LNCaP clone FGC (cell line): ENCODE data around the gene RHOB.

Experiments
- DNase-seq: peaks from one replicate; pipeline ENCODE4 v3.0.0-alpha.2; 2011; ENCODE audit warnings: low read depth
- H3K4me3 ChIP-seq: 2 replicates; pipeline ENCODE4 v1.5.1; 2011; ENCODE audit warnings: mild to moderate bottlenecking, low read depth, low read length, control low read depth
- CTCF ChIP-seq: IDR thresholded peaks from 2 replicates; pipeline ENCODE4 v1.5.1; 2012; ENCODE audit warnings: mild to moderate bottlenecking; ENCODE audit not compliant: control insufficient read depth, insufficient read depth; ENCODE audit errors: extremely low read depth

RHOB gene

DNA sequence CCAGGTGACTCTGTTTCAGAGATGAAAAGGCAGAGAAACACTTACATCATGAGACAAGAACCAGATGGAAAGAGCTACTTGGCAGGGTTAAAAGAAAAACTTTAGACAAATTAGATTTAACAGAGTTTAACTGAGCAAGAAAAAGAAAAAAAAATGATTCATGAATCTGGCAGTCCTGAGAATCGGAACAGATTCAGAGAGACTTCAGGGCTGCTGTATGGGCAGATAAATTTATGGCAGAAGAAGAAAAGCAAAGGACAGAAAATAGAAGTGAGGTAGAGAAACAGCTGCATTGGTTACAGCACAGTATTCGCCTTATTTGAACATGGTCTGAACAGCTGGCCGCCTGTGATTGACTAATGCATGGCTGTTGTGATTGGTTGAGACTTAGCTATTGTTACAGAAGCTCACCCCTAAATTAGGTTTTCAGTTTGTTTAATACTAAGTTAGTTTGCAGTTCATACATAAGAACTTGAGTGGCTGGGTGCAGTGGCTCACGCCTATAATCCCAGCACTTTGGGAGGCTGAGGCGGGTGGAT, 43.0 kb upstream of the RHOB start:
- H3K4me3 ChIP-seq = no peak overlapping the region
- TF ChIP-seq CTCF = no peak
- no peak for DNase-seq

DNA sequence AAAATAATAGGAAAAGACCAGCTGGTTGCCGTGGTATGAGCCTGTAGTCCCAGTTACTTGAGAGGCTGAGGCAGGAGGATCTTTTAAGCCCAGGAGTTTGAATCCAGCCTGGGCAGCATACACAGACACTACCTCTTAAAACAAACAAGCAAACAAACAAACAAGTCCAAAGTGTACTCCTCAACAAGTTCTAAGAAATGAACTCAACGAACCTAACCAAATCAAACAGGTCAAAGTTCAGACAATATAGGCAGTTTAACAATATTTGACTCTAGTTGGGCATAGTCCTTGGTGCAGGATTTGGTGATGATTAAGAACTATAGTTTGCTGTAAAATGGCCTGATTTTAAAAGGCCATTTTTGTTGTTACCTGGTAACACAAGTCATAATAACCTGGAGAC, 41.9 kb upstream of the RHOB start:
- no peak for DNase-seq
- no peak for TF ChIP-seq CTCF

DNA sequence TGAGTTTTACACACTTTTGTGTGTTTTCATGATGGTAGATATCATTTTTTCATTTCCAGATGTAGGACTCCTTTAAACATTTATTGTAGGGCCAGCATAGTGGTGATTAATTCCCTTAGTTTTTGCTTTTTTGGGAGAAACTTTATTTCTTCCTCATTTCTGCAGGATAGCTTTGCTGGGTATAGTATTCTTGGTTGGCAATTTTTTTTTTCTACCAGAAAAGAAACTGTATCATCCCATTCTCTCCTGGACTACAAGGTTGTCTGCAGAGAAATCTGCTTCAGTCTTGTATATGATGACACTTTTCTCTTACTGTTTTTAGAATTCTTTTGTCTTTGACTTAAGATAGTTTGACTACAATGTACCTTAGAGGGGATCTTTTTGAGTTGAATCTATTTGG, 37.8 kb upstream of the RHOB start:
- no peak overlapping the region for H3K4me3 ChIP-seq
- no peak for TF ChIP-seq CTCF
- no peak for DNase-seq

More for the DNA sequence above, 41.9 kb upstream of the RHOB start:
- no peak overlapping the region for H3K4me3 ChIP-seq

- no peak for TF ChIP-seq CTCF
- H3K4me3 ChIP-seq = no peak overlapping the region
- no peak for DNase-seq
These were observed 36.2 kb upstream of the RHOB start for GRCh38 chr2:20410556-20411277.

- H3K4me3 ChIP-seq = no peak overlapping the region
- peak; percentile 91 for TF ChIP-seq CTCF
- peak; percentile 42 for DNase-seq
These were observed 35.4 kb upstream of the RHOB start for GRCh38 chr2:20411361-20411894.

DNA sequence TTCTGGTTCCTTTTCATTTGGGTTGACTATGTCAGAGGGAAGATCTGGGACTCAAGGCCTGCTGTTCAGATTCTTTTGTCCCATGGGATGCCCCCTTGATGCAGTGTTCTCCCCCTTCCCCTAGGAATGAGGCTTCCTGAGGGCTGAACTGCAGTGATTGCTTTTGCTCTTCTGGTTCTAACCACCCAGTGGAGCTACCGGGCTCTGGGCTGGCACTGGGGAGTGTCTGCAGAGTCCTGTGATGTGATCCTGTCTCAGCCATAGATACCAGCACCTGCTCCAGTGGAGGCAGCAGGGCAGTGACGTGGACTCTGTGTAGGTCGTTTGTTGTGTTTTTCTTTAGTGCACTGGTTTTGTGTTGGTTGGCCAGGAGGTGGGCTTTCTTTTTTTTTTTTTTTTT, 32.1 kb upstream of the RHOB start:
- TF ChIP-seq CTCF = no peak
- DNase-seq = no peak
- H3K4me3 ChIP-seq = no peak overlapping the region
